Transverse colon (tissue), 4 donors: Measurements from ENCODE around the gene ACTR10. TPM values are rescaled to one million over a fixed set of nuclear protein-coding genes. Genes with fewer than 3 reads are reported as not detected.
A peak's percentile ranks its signal among the peaks of the same experiment; 100 is the strongest.

ENCODE experiments used
- DNase-seq: peaks from one replicate; pipeline ENCODE4 v3.0.0-alpha.2; 2019
- H3K27ac ChIP-seq, 4 donors: fragments of 200-600 bp; sonication (generic); 2 replicates each; pipeline ENCODE4 v1.5.1; 2016 to 2018; ENCODE audit warnings: inconsistent platforms in 4 of 4
- H3K27me3 ChIP-seq: fragments of 200-600 bp; sonication (generic); 2 replicates; pipeline ENCODE4 v1.5.1; 2017; ENCODE audit warnings: inconsistent platforms
- H3K36me3 ChIP-seq, 4 donors: fragments of 200-600 bp; sonication (generic); 2 replicates each; pipeline ENCODE4 v1.5.1; 2017 to 2019; ENCODE audit warnings: inconsistent platforms in 4 of 4
- H3K4me1 ChIP-seq, 4 donors: fragments of 200-600 bp; sonication (generic); 2 replicates each; pipeline ENCODE4 v1.5.1; 2017 to 2020; ENCODE audit warnings: inconsistent platforms in 4 of 4
- H3K4me3 ChIP-seq, 4 donors: fragments of 200-600 bp; sonication (generic); 1 replicate in 1 of 4; 2 replicates in 3 of 4; pipeline versions ENCODE4 v1.5.1 to v1.6.1; 2017 to 2019; ENCODE audit warnings: inconsistent platforms in 4 of 4
- H3K9me3 ChIP-seq, 2 donors: fragments of 200-600 bp; sonication (generic); 2 replicates each; pipeline ENCODE4 v1.5.1; 2017 to 2019; ENCODE audit warnings: inconsistent platforms in 2 of 2
- CTCF ChIP-seq, 5 experiments: fragments of 200-600 bp in 3 of 5; fragments of 450-650 bp in 2 of 5; sonication (generic) in 3 of 5; IDR thresholded peaks; 1 replicate in 2 of 5; 2 replicates in 3 of 5; pipeline ENCODE4 v1.5.1; 2016 to 2017; ENCODE audit warnings: antibody characterized with exemption in 5 of 5, inconsistent platforms in 3 of 5, mild to moderate bottlenecking in 2 of 5, moderate library complexity in 1 of 5
- EP300 ChIP-seq: sonication (generic); formaldehyde crosslinking; IDR thresholded peaks from one replicate; pipeline ENCODE4 v1.6.1; 2017; ENCODE audit warnings: antibody characterized with exemption, low read depth
- POLR2A ChIP-seq: fragments of 450-650 bp; IDR thresholded peaks from one replicate; pipeline ENCODE4 v1.6.1; 2016; ENCODE audit warnings: antibody characterized with exemption, mild to moderate bottlenecking, moderate library complexity
- POLR2AphosphoS5 ChIP-seq, 3 donors: sonication (generic); formaldehyde crosslinking; IDR thresholded peaks; one replicate each; pipeline ENCODE4 v1.6.1; 2016; ENCODE audit warnings: antibody characterized with exemption in 3 of 3
- WGBS, 2 donors: methylation state at CpG; one replicate each; pipeline ENCODE4 v1.1.5; 2018; ENCODE audit warnings: low coverage in 1 of 2; 5-methylcytosine and 5-hydroxymethylcytosine counted together
- in situ Hi-C, 4 donors: fragments of 200-750 bp; cut with MboI; loops; one replicate each; pipeline versions ENCODE4 v1.15.0 to v1.15.1; 2017; ENCODE audit warnings: low sequenced_read_pairs in 3 of 4, low pct_ligation_motif_present in 1 of 4, low pct_unique_long_range_greater_than_20kb in 1 of 4
- intact Hi-C: fragments of 100-400 bp; cut with DNase I; formaldehyde crosslinking; loops from one replicate; pipeline ENCODE4 v1.15.1; 2023; ENCODE audit warnings: low total_unique reads
- total RNA-seq, 4 donors: library from RNA; depleted of rRNA; stranded (reverse); fragments of >200 nt; gene quantifications; one replicate each; pipeline ENCODE4 v1.1.0, GENCODE V29; 2016

ACTR10 gene
- total RNA-seq, 4 donors from 2014 or later: 14.7 to 51.9 (median 38.6) TPM

DNA sequence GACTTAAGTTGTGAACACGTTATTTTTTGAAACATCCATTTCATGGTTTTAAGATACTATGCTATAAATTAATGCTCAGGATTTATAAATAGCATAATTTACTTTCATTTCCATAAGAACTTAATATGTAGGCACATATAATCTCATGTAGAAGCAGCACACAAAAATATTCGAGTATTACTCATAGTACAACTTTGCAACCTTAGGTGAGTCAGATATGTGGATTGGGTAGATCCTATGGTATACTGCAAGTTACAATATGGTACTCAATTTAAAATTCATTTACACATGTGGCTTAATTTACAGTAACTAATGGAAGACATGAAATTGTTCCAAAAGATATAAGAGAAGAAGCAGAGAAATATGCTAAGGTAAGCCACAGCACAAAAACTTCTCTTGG lies 70.7 kb downstream of the ACTR10 start:
- Histone ChIP-seq H3K4me3 (no peak overlapping the region), H3K27me3 (no peaks in the 10 kb centered on the region), H3K9me3 (no peaks in the 10 kb centered on the region), H3K27ac (no peak overlapping the region), H3K4me1 (peaks cover 6 to 29% (median 11%) of the 10 kb centered on the region in 4 donors), H3K36me3 (peaks cover 0 to 71% (median 32%) of the 10 kb centered on the region in 4 donors)
- in situ Hi-C loops (no loop called here), intact Hi-C loops (no loop called here)
- TF ChIP-seq CTCF (IDR thresholded peaks at IDR 0.05) (no peak), POLR2AphosphoS5 (IDR thresholded peaks at IDR 0.05) (no peak), EP300 (no peak), POLR2A (no peak)
- whole genome bisulfite sequencing, 2 donors: 65 to 75% methylated on average over 2 of the region's 2 CpGs
- DNase-seq: no peak

DNA sequence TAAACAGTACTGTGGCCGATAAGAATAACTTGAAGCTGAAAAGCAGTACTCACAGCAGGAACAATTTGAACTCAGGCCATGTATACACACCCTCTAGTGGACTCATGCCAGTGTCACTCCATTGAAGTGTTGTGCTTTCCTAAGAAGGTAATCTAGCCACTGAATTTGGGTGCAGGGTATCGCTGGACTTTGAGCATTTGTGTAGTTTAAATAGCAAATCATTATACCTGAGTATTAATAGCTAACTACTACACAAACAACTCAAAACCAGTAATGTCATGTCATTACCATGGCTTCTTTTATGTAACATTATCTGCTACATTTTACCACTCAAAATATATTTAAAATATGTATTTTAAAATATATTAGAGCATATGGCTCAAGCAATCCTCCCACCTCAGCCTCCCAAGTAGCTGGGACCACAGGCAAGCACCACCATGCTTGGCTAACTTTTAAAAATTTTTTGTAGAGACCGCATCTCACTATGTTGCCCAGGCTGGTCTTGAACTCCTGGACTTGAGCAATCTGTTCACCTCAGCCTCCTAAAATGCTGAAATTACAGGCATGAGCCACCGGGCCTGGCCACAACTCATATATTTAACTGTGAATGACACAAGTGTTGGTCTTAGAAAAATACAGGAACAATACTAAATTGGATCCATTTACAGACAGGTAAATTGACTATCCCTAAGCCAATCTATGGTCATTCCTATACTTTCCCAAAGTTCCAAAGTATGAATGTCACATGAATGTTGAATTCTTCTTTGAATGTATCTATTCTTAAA lies 72.8 kb downstream of the ACTR10 start:
- Histone ChIP-seq H3K4me1 (peaks cover 6 to 38% (median 11%) of the 10 kb centered on the region in 4 donors), H3K36me3 (peaks cover 0 to 56% (median 24%) of the 10 kb centered on the region in 4 donors), H3K27ac (peak overlapping the region in 3 of 4 donors; percentile 39 to 43 (median 40)), H3K9me3 (no peaks in the 10 kb centered on the region), H3K4me3 (no peak overlapping the region), H3K27me3 (no peaks in the 10 kb centered on the region)
- DNase-seq: no peak
- intact Hi-C loops: no loop called here
- in situ Hi-C loops: no loop called here
- whole genome bisulfite sequencing, 2 donors: 57 to 64% methylated on average over 4 of the region's 4 CpGs
- no peak for TF ChIP-seq EP300
- TF ChIP-seq POLR2AphosphoS5 (IDR thresholded peaks at IDR 0.05): peak in 2 of 3 donors; percentile 24 to 36
- TF ChIP-seq POLR2A: no peak
- peak in 4 of 5 experiments; percentile 10 to 27 (median 12) for TF ChIP-seq CTCF (IDR thresholded peaks at IDR 0.05)

GRCh38 chr14:58274881-58275280 lies 74.9 kb downstream of the ACTR10 start:
- TF ChIP-seq EP300 (no peak), POLR2A (no peak), CTCF (IDR thresholded peaks at IDR 0.05) (no peak), POLR2AphosphoS5 (IDR thresholded peaks at IDR 0.05) (no peak)
- Histone ChIP-seq H3K27ac (peak overlapping the region in 1 of 4 donors; percentile 3), H3K9me3 (no peaks in the 10 kb centered on the region), H3K27me3 (no peaks in the 10 kb centered on the region), H3K4me1 (peaks cover 6 to 38% (median 11%) of the 10 kb centered on the region in 4 donors), H3K4me3 (no peak overlapping the region), H3K36me3 (peaks cover 0 to 46% (median 19%) of the 10 kb centered on the region in 4 donors)
- DNase-seq: no peak
- in situ Hi-C loops: no loop called here
- intact Hi-C loops: no loop called here

GRCh38 chr14:58275527-58276190 lies 75.7 kb downstream of the ACTR10 start:
- Histone ChIP-seq H3K9me3 (no peaks in the 10 kb centered on the region), H3K4me3 (no peak overlapping the region), H3K27me3 (no peaks in the 10 kb centered on the region), H3K27ac (peak overlapping the region in 2 of 4 donors; percentile 3 to 18), H3K4me1 (peaks cover 9 to 45% (median 14%) of the 10 kb centered on the region in 4 donors), H3K36me3 (peaks cover 0 to 42% (median 15%) of the 10 kb centered on the region in 4 donors)
- 81 to 90% methylated on average over 2 of the region's 2 CpGs for WGBS, 2 donors
- intact Hi-C loops: no loop called here
- TF ChIP-seq EP300 (no peak), POLR2AphosphoS5 (IDR thresholded peaks at IDR 0.05) (no peak), POLR2A (no peak), CTCF (IDR thresholded peaks at IDR 0.05) (no peak)
- in situ Hi-C loops: no loop called here
- DNase-seq: no peak
